Endothelial cell (in vitro differentiated cells): ENCODE results near the gene SLC20A1. TPM values are rescaled to one million over a fixed set of nuclear protein-coding genes. Genes with fewer than 3 reads are reported as not detected.

Source experiments
- DNase-seq: peaks from one replicate; pipeline ENCODE4 v3.0.0; 2021; ENCODE audit warnings: low spot score
- H3K27ac Mint-ChIP-seq: one replicate; pipeline ENCODE4 v1.8.0; 2021; ENCODE audit warnings: mixed read lengths, inconsistent platforms; ENCODE audit not compliant: unreplicated experiment
- H3K27me3 Mint-ChIP-seq: one replicate; pipeline ENCODE4 v1.8.0; 2021; ENCODE audit warnings: mild to moderate bottlenecking, moderate library complexity, mixed read lengths, inconsistent platforms; ENCODE audit not compliant: unreplicated experiment
- H3K36me3 Mint-ChIP-seq: one replicate; pipeline ENCODE4 v1.8.0; 2021; ENCODE audit warnings: mild to moderate bottlenecking, low read depth, mixed read lengths, inconsistent platforms; ENCODE audit not compliant: unreplicated experiment
- H3K4me1 Mint-ChIP-seq: one replicate; pipeline ENCODE4 v1.8.0; 2021; ENCODE audit warnings: mild to moderate bottlenecking, mixed read lengths, inconsistent platforms; ENCODE audit not compliant: unreplicated experiment
- H3K4me3 Mint-ChIP-seq: one replicate; pipeline ENCODE4 v1.8.0; 2021; ENCODE audit warnings: mild to moderate bottlenecking, mixed read lengths, inconsistent platforms; ENCODE audit not compliant: unreplicated experiment
- H3K9me3 Mint-ChIP-seq: one replicate; pipeline ENCODE4 v1.8.0; 2021; ENCODE audit warnings: mixed read lengths, inconsistent platforms; ENCODE audit not compliant: unreplicated experiment
- CTCF ChIP-seq: fragments of 200-600 bp; sonication (generic); IDR thresholded peaks from one replicate; pipeline ENCODE4 v1.5.0; 2021; ENCODE audit warnings: antibody characterized with exemption; ENCODE audit not compliant: unreplicated experiment
- total RNA-seq: library from RNA; stranded (reverse); fragmentation: NEBNext Ultra II Directional; extraction: Animal tissue kit (Norgen Biotek cat#: 25700); gene quantifications from one replicate; pipeline ENCODE4 v1.2.1, GENCODE V29; 2021; ENCODE audit not compliant: unreplicated experiment

The SLC20A1 gene
- total RNA-seq, 1 donor from 2014 or later: 255 TPM

DNA sequence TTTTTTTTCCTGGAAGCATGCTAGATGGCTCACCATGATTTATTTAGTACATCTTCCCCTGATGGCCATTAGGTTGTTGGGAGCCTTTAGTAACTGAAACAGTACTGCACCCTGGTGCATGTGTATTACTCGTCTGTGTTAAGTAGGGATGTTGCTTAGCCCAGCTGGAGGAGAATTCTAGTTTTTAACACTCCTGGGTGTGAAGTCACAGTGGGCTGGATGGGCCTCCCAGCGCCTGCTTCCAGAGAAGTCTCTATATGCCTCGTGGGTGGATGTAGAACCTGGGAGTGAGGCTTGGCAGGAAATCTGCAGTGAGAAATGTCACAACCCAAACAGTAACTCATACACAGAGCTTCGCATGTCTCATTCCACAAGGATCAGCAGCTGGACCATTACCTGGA lies 46.1 kb downstream of the SLC20A1 start:
- no peak for DNase-seq
- H3K4me3 Mint-ChIP-seq: no peak overlapping the region

GRCh38 chr2:112692495-112692911 lies 46.8 kb downstream of the SLC20A1 start:
- H3K4me3 Mint-ChIP-seq: no peak overlapping the region
- peaks cover 2% of the 10 kb centered on the region for H3K27me3 Mint-ChIP-seq
- H3K27ac Mint-ChIP-seq: no peak overlapping the region
- peaks cover 27% of the 10 kb centered on the region for H3K4me1 Mint-ChIP-seq
- TF ChIP-seq CTCF: no peak
- no peaks in the 10 kb centered on the region for H3K9me3 Mint-ChIP-seq
- no peak for DNase-seq
- H3K36me3 Mint-ChIP-seq: no peaks in the 10 kb centered on the region

More for the DNA sequence above, 46.1 kb downstream of the SLC20A1 start:
- Mint-ChIP-seq H3K27ac (peak overlapping the region; percentile 25), H3K36me3 (no peaks in the 10 kb centered on the region), H3K4me1 (peaks cover 29% of the 10 kb centered on the region), H3K9me3 (no peaks in the 10 kb centered on the region), H3K27me3 (peaks cover 2% of the 10 kb centered on the region)
- TF ChIP-seq CTCF: no peak

GRCh38 chr2:112692918-112693317 lies 47.2 kb downstream of the SLC20A1 start:
- Mint-ChIP-seq H3K4me1 (peaks cover 27% of the 10 kb centered on the region), H3K4me3 (no peak overlapping the region), H3K9me3 (no peaks in the 10 kb centered on the region), H3K27me3 (peaks cover 2% of the 10 kb centered on the region), H3K36me3 (no peaks in the 10 kb centered on the region), H3K27ac (no peak overlapping the region)
- no peak for DNase-seq
- TF ChIP-seq CTCF: no peak

DNA sequence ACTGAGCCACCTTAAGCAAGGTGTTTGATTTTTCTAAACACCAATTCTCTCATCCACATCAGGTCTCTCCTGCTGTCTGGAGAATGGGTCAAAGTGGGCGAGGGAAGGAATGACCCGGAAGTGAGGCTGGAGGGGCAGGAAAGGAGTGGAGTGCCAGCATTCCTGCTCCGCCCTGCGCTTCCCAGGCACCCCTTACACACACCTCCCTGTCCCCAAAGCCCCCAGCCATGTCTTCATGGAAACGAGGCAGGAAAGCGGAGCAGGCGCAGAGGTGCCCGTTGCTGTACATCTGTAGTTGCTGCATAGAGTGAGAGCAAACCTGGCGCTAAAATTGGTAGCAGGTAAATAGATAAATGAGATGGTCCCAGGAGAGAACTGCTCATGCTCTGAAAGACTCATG lies 47.9 kb downstream of the SLC20A1 start:
- H3K36me3 Mint-ChIP-seq: no peaks in the 10 kb centered on the region
- DNase-seq: no peak
- H3K4me1 Mint-ChIP-seq: peaks cover 22% of the 10 kb centered on the region
- H3K4me3 Mint-ChIP-seq: no peak overlapping the region
- no peak overlapping the region for H3K27ac Mint-ChIP-seq
- TF ChIP-seq CTCF: no peak
- peaks cover 2% of the 10 kb centered on the region for H3K27me3 Mint-ChIP-seq
- H3K9me3 Mint-ChIP-seq: no peaks in the 10 kb centered on the region

- no peak overlapping the region for H3K27ac Mint-ChIP-seq
- DNase-seq: no peak
- peaks cover 17% of the 10 kb centered on the region for H3K4me1 Mint-ChIP-seq
- H3K27me3 Mint-ChIP-seq: peaks cover 2% of the 10 kb centered on the region
- no peak overlapping the region for H3K4me3 Mint-ChIP-seq
- no peak for TF ChIP-seq CTCF
- H3K9me3 Mint-ChIP-seq: no peaks in the 10 kb centered on the region
- no peaks in the 10 kb centered on the region for H3K36me3 Mint-ChIP-seq
Measured at GRCh38 chr2:112694182-112694581, 48.4 kb downstream of the SLC20A1 start.
